ENCODE data around the gene EXO1.
"Not testable (repeated sequence)": the region's sequence is repeated elsewhere in the genome, so short reads cannot be mapped to it uniquely, and the experiment has no call there.

EXO1 gene

GRCh38 chr1:241842565-241842964 lies 5.4 kb upstream of the EXO1 start:
- no peak overlapping the region for H3K27ac Mint-ChIP-seq
- H3K27me3 Mint-ChIP-seq: no peaks in the 10 kb centered on the region
- H3K4me1 Mint-ChIP-seq (ENCODE audit: low read depth): peaks cover 9% of the 10 kb centered on the region
- intact Hi-C loops (cut with micrococcal nuclease): no loop called here
- no peak overlapping the region for H3K4me3 Mint-ChIP-seq
- H3K9me3 Mint-ChIP-seq: no peaks in the 10 kb centered on the region
- H3K36me3 Mint-ChIP-seq (ENCODE audit: low read depth): peaks cover under 1% of the 10 kb centered on the region

GRCh38 chr1:241844593-241844992 lies 3.4 kb upstream of the EXO1 start:
- peaks cover 16% of the 10 kb centered on the region for H3K4me1 Mint-ChIP-seq (ENCODE audit: low read depth)
- no peak overlapping the region for H3K4me3 Mint-ChIP-seq
- H3K27me3 Mint-ChIP-seq: no peaks in the 10 kb centered on the region
- no peaks in the 10 kb centered on the region for H3K9me3 Mint-ChIP-seq
- no peak overlapping the region for H3K27ac Mint-ChIP-seq
- peaks cover 8% of the 10 kb centered on the region for H3K36me3 Mint-ChIP-seq (ENCODE audit: low read depth)
- intact Hi-C loops (cut with micrococcal nuclease): no loop called here

GRCh38 chr1:241846375-241846774 lies 1.6 kb upstream of the EXO1 start:
- Mint-ChIP-seq H3K9me3 (no peaks in the 10 kb centered on the region), H3K27ac (no peak overlapping the region), H3K4me3 (no peak overlapping the region), H3K4me1 (ENCODE audit: low read depth) (peaks cover 14% of the 10 kb centered on the region), H3K36me3 (ENCODE audit: low read depth) (peaks cover 8% of the 10 kb centered on the region), H3K27me3 (no peaks in the 10 kb centered on the region)
- intact Hi-C loops (cut with micrococcal nuclease): loop anchor here (5.0 kb wide), 1 partner anchor 329 kb away; the partner anchor contains the start of gene FH

GRCh38 chr1:241846862-241847539 lies 1.0 kb upstream of the EXO1 start:
- intact Hi-C loops (cut with micrococcal nuclease): loop anchor here (1.0 to 5.0 kb wide), 2 partner anchors 207 to 330 kb away; partner anchors contain the start of genes CHML, FH and OPN3
- Mint-ChIP-seq H3K9me3 (no peaks in the 10 kb centered on the region), H3K27me3 (no peaks in the 10 kb centered on the region), H3K36me3 (ENCODE audit: low read depth) (peaks cover 8% of the 10 kb centered on the region), H3K4me3 (peak overlapping the region; percentile 92), H3K4me1 (ENCODE audit: low read depth) (peaks cover 14% of the 10 kb centered on the region), H3K27ac (peak overlapping the region; percentile 99)

- H3K9me3 Mint-ChIP-seq: no peaks in the 10 kb centered on the region
- H3K4me1 Mint-ChIP-seq (ENCODE audit: low read depth): peaks cover 14% of the 10 kb centered on the region
- peak overlapping the region; percentile 99 for H3K27ac Mint-ChIP-seq
- H3K27me3 Mint-ChIP-seq: no peaks in the 10 kb centered on the region
- intact Hi-C loops (cut with micrococcal nuclease): loop anchor here (1.0 to 5.0 kb wide), 2 partner anchors 207 to 330 kb away; partner anchors contain the start of genes CHML, FH and OPN3
- peak overlapping the region; percentile 92 for H3K4me3 Mint-ChIP-seq
- peaks cover 8% of the 10 kb centered on the region for H3K36me3 Mint-ChIP-seq (ENCODE audit: low read depth)
Measured at GRCh38 chr1:241847540-241847795, 536 bp upstream of the EXO1 start.

- Mint-ChIP-seq H3K4me1 (ENCODE audit: low read depth) (peaks cover 14% of the 10 kb centered on the region), H3K36me3 (ENCODE audit: low read depth) (peaks cover 14% of the 10 kb centered on the region), H3K9me3 (no peaks in the 10 kb centered on the region), H3K4me3 (peak overlapping the region; percentile 92), H3K27me3 (no peaks in the 10 kb centered on the region), H3K27ac (peak overlapping the region; percentile 99)
- intact Hi-C loops (cut with micrococcal nuclease): loop anchor here (5.0 kb wide), 1 partner anchor 332 kb away; the partner anchor contains the start of gene FH
Measured at GRCh38 chr1:241848686-241849344, 811 bp downstream of the EXO1 start.

GRCh38 chr1:241849345-241849695 lies 1.3 kb downstream of the EXO1 start:
- intact Hi-C loops (cut with micrococcal nuclease): loop anchor here (5.0 kb wide), 1 partner anchor 332 kb away; the partner anchor contains the start of gene FH
- no peaks in the 10 kb centered on the region for H3K27me3 Mint-ChIP-seq
- H3K27ac Mint-ChIP-seq: no peak overlapping the region
- no peaks in the 10 kb centered on the region for H3K9me3 Mint-ChIP-seq
- peaks cover 14% of the 10 kb centered on the region for H3K36me3 Mint-ChIP-seq (ENCODE audit: low read depth)
- peaks cover 14% of the 10 kb centered on the region for H3K4me1 Mint-ChIP-seq (ENCODE audit: low read depth)
- H3K4me3 Mint-ChIP-seq: no peak overlapping the region

- H3K4me3 Mint-ChIP-seq; intact Hi-C loops (cut with micrococcal nuclease); H3K9me3 Mint-ChIP-seq; H3K27ac Mint-ChIP-seq; H3K27me3 Mint-ChIP-seq; H3K4me1 Mint-ChIP-seq (ENCODE audit: low read depth): not testable (repeated sequence)
- H3K36me3 Mint-ChIP-seq (ENCODE audit: low read depth): peaks cover 13% of the 10 kb centered on the region
Measured at GRCh38 chr1:241855545-241856140, 7.6 kb downstream of the EXO1 start.

- H3K27ac Mint-ChIP-seq: no peak overlapping the region
- intact Hi-C loops (cut with micrococcal nuclease): no loop called here
- H3K36me3 Mint-ChIP-seq (ENCODE audit: low read depth): peaks cover 16% of the 10 kb centered on the region
- H3K4me1 Mint-ChIP-seq (ENCODE audit: low read depth): no peaks in the 10 kb centered on the region
- H3K27me3 Mint-ChIP-seq: no peaks in the 10 kb centered on the region
- H3K9me3 Mint-ChIP-seq: no peaks in the 10 kb centered on the region
- no peak overlapping the region for H3K4me3 Mint-ChIP-seq
Measured at GRCh38 chr1:241857131-241857530, 9.1 kb downstream of the EXO1 start.

- Mint-ChIP-seq H3K4me3 (no peak overlapping the region), H3K27me3 (no peaks in the 10 kb centered on the region), H3K4me1 (ENCODE audit: low read depth) (no peaks in the 10 kb centered on the region), H3K9me3 (no peaks in the 10 kb centered on the region), H3K27ac (no peak overlapping the region), H3K36me3 (ENCODE audit: low read depth) (peaks cover 6% of the 10 kb centered on the region)
- intact Hi-C loops (cut with micrococcal nuclease): no loop called here
Measured at GRCh38 chr1:241860922-241861321, 12.9 kb downstream of the EXO1 start.

- no peaks in the 10 kb centered on the region for H3K36me3 Mint-ChIP-seq (ENCODE audit: low read depth)
- no peak overlapping the region for H3K27ac Mint-ChIP-seq
- no peaks in the 10 kb centered on the region for H3K27me3 Mint-ChIP-seq
- H3K4me1 Mint-ChIP-seq (ENCODE audit: low read depth): no peaks in the 10 kb centered on the region
- H3K9me3 Mint-ChIP-seq: no peaks in the 10 kb centered on the region
- H3K4me3 Mint-ChIP-seq: no peak overlapping the region
- intact Hi-C loops (cut with micrococcal nuclease): no loop called here
Measured at GRCh38 chr1:241869022-241869421, 21.0 kb downstream of the EXO1 start.

GRCh38 chr1:241870336-241870735 lies 22.3 kb downstream of the EXO1 start:
- no peaks in the 10 kb centered on the region for H3K9me3 Mint-ChIP-seq
- no peaks in the 10 kb centered on the region for H3K4me1 Mint-ChIP-seq (ENCODE audit: low read depth)
- no peaks in the 10 kb centered on the region for H3K36me3 Mint-ChIP-seq (ENCODE audit: low read depth)

GRCh38 chr1:241870746-241871430 lies 22.9 kb downstream of the EXO1 start:
- intact Hi-C loops (cut with micrococcal nuclease): no loop called here
- Mint-ChIP-seq H3K27me3 (no peaks in the 10 kb centered on the region), H3K27ac (no peak overlapping the region), H3K36me3 (ENCODE audit: low read depth) (no peaks in the 10 kb centered on the region), H3K4me3 (no peak overlapping the region), H3K4me1 (ENCODE audit: low read depth) (no peaks in the 10 kb centered on the region), H3K9me3 (no peaks in the 10 kb centered on the region)

More at GRCh38 chr1:241870336-241870735, 22.3 kb downstream of the EXO1 start:
- Mint-ChIP-seq H3K27me3 (no peaks in the 10 kb centered on the region), H3K27ac (no peak overlapping the region), H3K4me3 (no peak overlapping the region)
- intact Hi-C loops (cut with micrococcal nuclease): no loop called here

- Mint-ChIP-seq H3K27me3 (no peaks in the 10 kb centered on the region), H3K4me3 (no peak overlapping the region), H3K9me3 (no peaks in the 10 kb centered on the region), H3K4me1 (ENCODE audit: low read depth) (no peaks in the 10 kb centered on the region), H3K27ac (no peak overlapping the region), H3K36me3 (ENCODE audit: low read depth) (no peaks in the 10 kb centered on the region)
- intact Hi-C loops (cut with micrococcal nuclease): no loop called here
Measured at GRCh38 chr1:241881440-241881839, 33.4 kb downstream of the EXO1 start.

All from dendritic cell treated with granulocyte-macrophage colony-stimulating factor and Interleukin-4, amounts not matched to agents 40 ng/mL and 50 ng/mL, for 4 days (primary cell).